H1 (cell line): ENCODE data around the gene MYO16. TPM values are rescaled to one million over a fixed set of nuclear protein-coding genes. Genes with fewer than 3 reads are reported as not detected.

Experiments
- CTCF ChIA-PET: fragments of 300-600 bp; sonication (Branson Sonifier 250); formaldehyde crosslinking; loops from one replicate; lab custom pipeline; 2021; ENCODE audit not compliant: partially characterized antibody; lab: Charles Lee
- POLR2A ChIA-PET: fragments of 300-600 bp; sonication (Branson Sonifier 250); formaldehyde crosslinking; loops from one replicate; lab custom pipeline; 2021; ENCODE audit warnings: inconsistent platforms; ENCODE audit not compliant: partially characterized antibody; lab: Charles Lee
- DNase-seq, 2 experiments: peaks; one replicate each; pipeline versions ENCODE4 v3.0.0 to v3.0.0-alpha.2; 2010 to 2022; ENCODE audit warnings: low spot score in 2 of 2, low read depth in 1 of 2, mixed read lengths in 1 of 2
- FAIRE-seq: peaks from 2 replicates; lab custom pipeline; 2011; peaks lifted over from hg19 to GRCh38; lab: Jason Lieb, UNC
- H2AFZ ChIP-seq: 2 replicates; pipeline ENCODE4 v1.8.1; 2012; ENCODE audit warnings: low read length, inconsistent platforms
- H2AK5ac ChIP-seq: 2 replicates; pipeline ENCODE4 v1.6.1; 2013; ENCODE audit warnings: low read depth, low read length
- H2BK120ac ChIP-seq: replicated peaks from 2 replicates; pipeline ENCODE3; 2013; ENCODE audit warnings: low read depth, low read length, inconsistent platforms
- H2BK12ac ChIP-seq: 2 replicates; pipeline ENCODE4 v1.6.1; 2013; ENCODE audit warnings: low read depth, low read length
- H2BK15ac ChIP-seq: 2 replicates; pipeline ENCODE4 v1.6.1; 2013; ENCODE audit warnings: low read length
- H2BK20ac ChIP-seq: 2 replicates; pipeline ENCODE4 v1.6.1; 2013; ENCODE audit warnings: low read length
- H2BK5ac ChIP-seq: 2 replicates; pipeline ENCODE4 v1.6.1; 2013; ENCODE audit warnings: low read depth, low read length
- H3K14ac ChIP-seq: 2 replicates; pipeline ENCODE4 v1.6.1; 2013; ENCODE audit warnings: inconsistent platforms; ENCODE audit not compliant: insufficient read length
- H3K18ac ChIP-seq: 2 replicates; pipeline ENCODE4 v1.6.1; 2013; ENCODE audit warnings: low read length; ENCODE audit errors: extremely low read depth
- H3K23ac ChIP-seq: 2 replicates; pipeline ENCODE4 v1.6.1; 2013; ENCODE audit warnings: inconsistent platforms; ENCODE audit not compliant: insufficient read length
- H3K23me2 ChIP-seq: 2 replicates; pipeline ENCODE4 v1.6.1; 2013; ENCODE audit warnings: low read depth, low read length
- H3K27ac ChIP-seq: 2 replicates; pipeline ENCODE4 v1.6.1; 2011; ENCODE audit warnings: low read depth, low read length, inconsistent platforms
- H3K27me3 ChIP-seq, 4 experiments: replicated peaks in 1 of 4; 1 replicate in 1 of 4; 2 replicates in 3 of 4; pipeline versions ENCODE4 v1.6.1 to v1.8.1; 2011 to 2013; ENCODE audit warnings: low read length in 3 of 4, mild to moderate bottlenecking in 3 of 4, inconsistent platforms in 2 of 4, mixed read lengths in 2 of 4, moderate library complexity in 1 of 4; ENCODE audit not compliant: control insufficient read depth in 3 of 4, insufficient read depth in 3 of 4; ENCODE audit errors: extremely low read depth in 1 of 4
- H3K36me3 ChIP-seq, 4 experiments: 2 replicates each; pipeline versions ENCODE4 v1.6.1 to v1.8.1; 2011 to 2013; ENCODE audit warnings: mild to moderate bottlenecking in 4 of 4, low read length in 3 of 4, moderate library complexity in 2 of 4, control low read depth in 1 of 4, inconsistent platforms in 1 of 4; ENCODE audit not compliant: insufficient read depth in 4 of 4, control insufficient read depth in 2 of 4
- H3K4ac ChIP-seq: replicated peaks from 2 replicates; pipeline ENCODE3; 2013; ENCODE audit warnings: low read length, low read depth, mixed read lengths, inconsistent platforms; ENCODE audit not compliant: insufficient read length
- H3K4me1 ChIP-seq, 4 experiments: replicated peaks in 1 of 4; 1 replicate in 1 of 4; 2 replicates in 3 of 4; pipeline versions ENCODE4 v1.6.1 to v1.8.1; 2011 to 2013; ENCODE audit warnings: low read length in 3 of 4, inconsistent platforms in 2 of 4, mixed read lengths in 1 of 4; ENCODE audit not compliant: insufficient read depth in 4 of 4, control insufficient read depth in 3 of 4
- H3K4me2 ChIP-seq, 2 experiments: 2 replicates each; pipeline versions ENCODE4 v1.6.1 to v1.8.1; 2011 to 2013; ENCODE audit warnings: low read depth in 2 of 2, low read length in 2 of 2, control low read depth in 1 of 2, inconsistent platforms in 1 of 2, mild to moderate bottlenecking in 1 of 2; ENCODE audit not compliant: insufficient read depth in 1 of 2
- H3K4me3 ChIP-seq, 4 experiments: fragments of 200-600, 300-600 bp in 1 of 4; sonication (generic), shearing (Covaris generic), sonication (Bioruptor Twin) in 1 of 4; 2 replicates each; pipeline versions ENCODE4 v1.5.1 to v1.8.1; 2011 to 2016; ENCODE audit warnings: low read length in 4 of 4, low read depth in 3 of 4, control low read depth in 2 of 4, inconsistent platforms in 2 of 4, mild to moderate bottlenecking in 2 of 4, mixed read lengths in 1 of 4, moderate library complexity in 1 of 4; ENCODE audit not compliant: insufficient read depth in 2 of 4; ENCODE audit errors: extremely low read depth in 1 of 4
- H3K56ac ChIP-seq: replicated peaks from 2 replicates; pipeline ENCODE3; 2013; ENCODE audit warnings: low read depth, mild to moderate bottlenecking, mixed read lengths, low read length, inconsistent platforms; ENCODE audit not compliant: insufficient read length
- H3K79me1 ChIP-seq: 2 replicates; pipeline ENCODE4 v1.6.1; 2013; ENCODE audit warnings: low read depth, low read length, control low read depth
- H3K79me2 ChIP-seq, 2 experiments: 2 replicates each; pipeline versions ENCODE4 v1.6.1 to v1.8.1; 2012 to 2013; ENCODE audit warnings: low read length in 2 of 2, mild to moderate bottlenecking in 2 of 2, inconsistent platforms in 1 of 2; ENCODE audit not compliant: insufficient read depth in 2 of 2, control insufficient read depth in 1 of 2
- H3K9ac ChIP-seq, 4 experiments: replicated peaks in 1 of 4; 1 replicate in 1 of 4; 2 replicates in 3 of 4; pipeline versions ENCODE4 v1.6.1 to v1.8.1; 2011 to 2013; ENCODE audit warnings: low read depth in 3 of 4, low read length in 3 of 4, control low read depth in 2 of 4, mild to moderate bottlenecking in 2 of 4, moderate library complexity in 2 of 4, inconsistent platforms in 1 of 4; ENCODE audit errors: extremely low read depth in 1 of 4
- H3K9me3 ChIP-seq, 2 experiments: 2 replicates each; pipeline versions ENCODE4 v1.6.1 to v1.8.1; 2012 to 2013; ENCODE audit warnings: mild to moderate bottlenecking in 2 of 2, moderate library complexity in 2 of 2, control low read depth in 1 of 2, inconsistent platforms in 1 of 2, low read depth in 1 of 2, low read length in 1 of 2, mixed read lengths in 1 of 2; ENCODE audit not compliant: insufficient read depth in 2 of 2
- H4K20me1 ChIP-seq, 2 experiments: replicated peaks in 1 of 2; 2 replicates each; pipeline versions ENCODE3 to v1.8.1; 2011 to 2013; ENCODE audit warnings: inconsistent platforms in 2 of 2, low read length in 2 of 2, mild to moderate bottlenecking in 1 of 2; ENCODE audit not compliant: insufficient read depth in 2 of 2, control insufficient read depth in 1 of 2
- H4K5ac ChIP-seq: 2 replicates; pipeline ENCODE4 v1.6.1; 2013; ENCODE audit warnings: low read length, low read depth, mixed read lengths, inconsistent platforms; ENCODE audit not compliant: insufficient read length
- H4K8ac ChIP-seq: 2 replicates; pipeline ENCODE4 v1.8.0; 2013; ENCODE audit warnings: mild to moderate bottlenecking, moderate library complexity, low read length, inconsistent platforms; ENCODE audit not compliant: insufficient read depth; ENCODE audit errors: extremely low read depth
- H4K91ac ChIP-seq: replicated peaks from 2 replicates; pipeline ENCODE3; 2013; ENCODE audit warnings: low read length, mixed read lengths, inconsistent platforms; ENCODE audit not compliant: insufficient read length
- CTBP2 ChIP-seq: IDR thresholded peaks from 2 replicates; pipeline ENCODE4 v1.7.0; 2011; ENCODE audit warnings: borderline replicate concordance, mild to moderate bottlenecking, moderate library complexity, mixed read lengths, low read length; ENCODE audit not compliant: insufficient read depth, insufficient read length
- USF2 ChIP-seq: IDR thresholded peaks from 2 replicates; pipeline ENCODE4 v1.6.1; 2011; ENCODE audit warnings: low read length, improper control_type of control experiment
- WGBS, 2 experiments: shearing (Covaris generic) in 1 of 2; methylation state at CpG; one replicate each; pipeline versions ENCODE4 v1.1.6 to v1.1.7; 2013 to 2015; ENCODE audit warnings: low lambda C conversion rate in 2 of 2, mixed read lengths in 2 of 2, inconsistent platforms in 1 of 2, low coverage in 1 of 2, missing lambda C conversion rate in 1 of 2; ENCODE audit not compliant: insufficient replicate concordance in 2 of 2, insufficient coverage in 1 of 2, insufficient read length in 1 of 2; ENCODE audit errors: extremely low coverage in 1 of 2, missing lambda C conversion rate in 1 of 2; 5-methylcytosine and 5-hydroxymethylcytosine counted together
- polyA plus RNA-seq, 7 experiments: library from polyadenylated mRNA; depleted of rRNA in 3 of 7; stranded (reverse) in 5 of 7; unstranded in 2 of 7; fragments of >200 nt in 5 of 7; fragments of 200-250 nt in 2 of 7; gene quantifications; 1 replicate in 5 of 7; 2 replicates in 1 of 7; 4 replicates in 1 of 7; pipeline versions ENCODE4 v1.2.1 to v1.2.3, GENCODE V29; 2011 to 2013; ENCODE audit warnings: missing spikeins in 2 of 7, mixed read lengths in 2 of 7
- total RNA-seq: library from RNA; stranded (reverse); fragmentation: NEBNext Ultra II Directional; extraction: Animal tissue kit (Norgen Biotek cat#: 25700); gene quantifications from 2 replicates; pipeline ENCODE4 v1.2.1, GENCODE V29; 2021

The MYO16 gene
- total and polyA plus RNA-seq, 2 of the 8 experiments (the other 6 are each of a cell fraction or from before 2014, with no cell fraction given) = 0.02 to 0.22 TPM

DNA sequence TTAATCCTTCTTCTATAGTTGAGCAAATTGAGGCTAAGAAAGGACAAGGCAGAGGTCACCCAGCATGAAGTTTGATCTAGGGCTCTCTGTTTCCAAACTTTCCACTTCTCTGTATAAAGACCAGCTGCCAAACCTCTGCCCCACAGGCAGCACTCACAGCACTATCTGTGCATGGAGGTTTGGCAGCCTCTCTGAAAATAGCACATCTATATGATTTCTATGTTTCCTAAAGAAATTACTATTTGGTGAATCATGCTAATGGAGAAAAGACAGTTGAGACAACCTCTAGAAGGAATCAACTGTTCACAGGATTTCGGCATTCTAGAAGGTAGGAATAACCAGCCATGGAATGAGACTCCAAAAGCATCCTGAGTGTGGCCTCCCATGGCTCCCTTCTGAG is 602.5 kb downstream of the MYO16 start:
- H3K4me3 ChIP-seq = no peak overlapping the region
- no peak overlapping the region for H3K4me2 ChIP-seq
- no peak overlapping the region for H3K14ac ChIP-seq
- FAIRE-seq (no peak), DNase-seq (no peak)
- H2BK5ac ChIP-seq = no peak overlapping the region
- no peak overlapping the region for H3K56ac ChIP-seq
- WGBS, 2 experiments = 93% methylated on average over 1 of the region's 1 CpG; no CpG with 5 or more reads in 1 of the 2 experiments
- no peak overlapping the region for H2BK120ac ChIP-seq
- no peak overlapping the region for H3K4ac ChIP-seq
- CTCF ChIA-PET = no interaction called here
- H2BK12ac ChIP-seq = no peak overlapping the region
- H3K79me2 ChIP-seq = no peaks in the 10 kb centered on the region
- no peaks in the 10 kb centered on the region for H3K27me3 ChIP-seq
- H2BK15ac ChIP-seq = no peak overlapping the region
- no peak overlapping the region for H2AK5ac ChIP-seq
- H4K20me1 ChIP-seq = no peaks in the 10 kb centered on the region
- H3K79me1 ChIP-seq = no peaks in the 10 kb centered on the region
- no peak overlapping the region for H3K27ac ChIP-seq
- no peak for TF ChIP-seq CTBP2
- no peak for TF ChIP-seq USF2
- TF ChIP-seq, all 59 proteins: peak for 0
- no peak overlapping the region for H4K5ac ChIP-seq
- H4K91ac ChIP-seq = no peak overlapping the region
- H3K18ac ChIP-seq = no peak overlapping the region
- no peaks in the 10 kb centered on the region for H3K23me2 ChIP-seq
- peaks cover 0 to 6% of the 10 kb centered on the region in 2 experiments; a peak in 1 of 4 replicates for H3K9me3 ChIP-seq
- H3K23ac ChIP-seq = no peak overlapping the region
- POLR2A ChIA-PET = no interaction called here
- no peak overlapping the region for H2BK20ac ChIP-seq
- no peaks in the 10 kb centered on the region for H3K4me1 ChIP-seq
- H4K8ac ChIP-seq = no peak overlapping the region
- no peaks in the 10 kb centered on the region for H3K36me3 ChIP-seq
- no peak overlapping the region for H2AFZ ChIP-seq
- H3K9ac ChIP-seq = no peak overlapping the region
